ENCODE data around the gene PCDHB7. TPM values are rescaled to one million over a fixed set of nuclear protein-coding genes. Genes with fewer than 3 reads are reported as not detected.
"Not testable (repeated sequence)": the region's sequence is repeated elsewhere in the genome, so short reads cannot be mapped to it uniquely, and the experiment has no call there.

Gene PCDHB7
- total and polyA plus RNA-seq, 12 donors = 0.32 to 2.9 (median 1.1) TPM

DNA sequence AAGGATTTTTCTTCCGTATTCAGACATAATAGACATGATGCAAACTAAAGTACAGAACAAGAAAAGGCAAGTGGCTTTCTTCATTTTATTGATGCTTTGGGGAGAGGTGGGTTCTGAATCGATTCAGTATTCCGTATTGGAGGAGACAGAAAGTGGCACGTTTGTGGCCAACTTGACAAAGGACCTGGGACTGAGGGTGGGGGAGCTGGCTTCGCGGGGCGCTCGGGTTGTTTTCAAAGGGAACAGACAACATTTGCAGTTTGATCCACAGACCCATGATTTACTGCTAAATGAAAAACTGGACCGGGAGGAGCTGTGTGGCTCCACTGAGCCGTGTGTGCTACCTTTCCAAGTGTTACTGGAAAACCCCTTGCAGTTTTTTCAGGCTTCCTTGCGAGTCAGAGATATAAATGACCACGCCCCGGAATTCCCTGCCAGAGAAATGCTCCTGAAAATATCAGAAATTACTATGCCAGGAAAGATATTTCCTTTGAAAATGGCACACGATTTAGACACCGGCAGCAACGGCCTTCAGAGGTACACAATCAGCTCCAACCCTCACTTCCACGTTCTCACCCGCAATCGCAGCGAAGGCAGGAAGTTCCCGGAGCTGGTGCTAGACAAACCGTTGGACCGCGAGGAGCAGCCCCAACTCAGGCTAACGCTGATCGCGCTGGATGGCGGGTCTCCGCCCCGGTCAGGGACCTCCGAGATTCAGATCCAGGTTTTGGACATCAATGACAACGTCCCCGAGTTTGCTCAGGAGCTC is 22.0 kb upstream of the PCDHB7 start:
- no peaks in the 10 kb centered on the region for H3K4me1 ChIP-seq (replicated peaks in 1 of 2)
- WGBS, 4 donors = 34 to 63% (median 45%) methylated on average over 22 to 33 of the region's 33 CpGs
- no peaks in the 10 kb centered on the region for H3K27me3 ChIP-seq
- intact Hi-C loops (cut with DNase I) = no loop called here
- H3K27ac ChIP-seq = no peak overlapping the region
- no peaks in the 10 kb centered on the region for H3K36me3 ChIP-seq (replicated peaks in 1 of 2)
- H3K4me3 ChIP-seq = no peak overlapping the region
- peaks cover 0 to 16% (median 10%) of the 10 kb centered on the region in 3 donors for H3K9me3 ChIP-seq (replicated peaks in 1 of 3)
- no peak for DNase-seq
- no peak for TF ChIP-seq POLR2A (IDR thresholded peaks at IDR 0.05)
- TF ChIP-seq, protein P1, sequence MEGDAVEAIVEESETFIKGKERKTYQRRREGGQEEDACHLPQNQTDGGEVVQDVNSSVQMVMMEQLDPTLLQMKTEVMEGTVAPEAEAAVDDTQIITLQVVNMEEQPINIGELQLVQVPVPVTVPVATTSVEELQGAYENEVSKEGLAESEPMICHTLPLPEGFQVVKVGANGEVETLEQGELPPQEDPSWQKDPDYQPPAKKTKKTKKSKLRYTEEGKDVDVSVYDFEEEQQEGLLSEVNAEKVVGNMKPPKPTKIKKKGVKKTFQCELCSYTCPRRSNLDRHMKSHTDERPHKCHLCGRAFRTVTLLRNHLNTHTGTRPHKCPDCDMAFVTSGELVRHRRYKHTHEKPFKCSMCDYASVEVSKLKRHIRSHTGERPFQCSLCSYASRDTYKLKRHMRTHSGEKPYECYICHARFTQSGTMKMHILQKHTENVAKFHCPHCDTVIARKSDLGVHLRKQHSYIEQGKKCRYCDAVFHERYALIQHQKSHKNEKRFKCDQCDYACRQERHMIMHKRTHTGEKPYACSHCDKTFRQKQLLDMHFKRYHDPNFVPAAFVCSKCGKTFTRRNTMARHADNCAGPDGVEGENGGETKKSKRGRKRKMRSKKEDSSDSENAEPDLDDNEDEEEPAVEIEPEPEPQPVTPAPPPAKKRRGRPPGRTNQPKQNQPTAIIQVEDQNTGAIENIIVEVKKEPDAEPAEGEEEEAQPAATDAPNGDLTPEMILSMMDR (IDR thresholded peaks at IDR 0.05) = no peak

DNA sequence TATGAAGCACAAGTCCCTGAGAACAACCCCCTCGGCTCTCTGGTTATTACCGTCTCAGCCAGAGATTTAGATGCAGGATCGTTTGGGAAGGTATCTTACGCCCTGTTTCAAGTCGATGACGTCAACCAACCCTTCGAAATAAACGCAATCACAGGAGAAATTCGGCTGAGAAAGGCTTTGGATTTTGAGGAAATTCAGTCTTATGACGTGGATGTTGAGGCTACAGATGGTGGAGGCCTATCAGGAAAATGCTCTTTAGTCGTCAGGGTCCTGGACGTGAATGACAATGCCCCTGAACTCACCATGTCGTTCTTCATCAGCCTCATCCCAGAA is 21.5 kb upstream of the PCDHB7 start:
- 22 to 49% (median 38%) methylated on average over 12 to 13 of the region's 13 CpGs for WGBS, 4 donors
- DNase-seq = no peak
- Histone ChIP-seq H3K27me3 (no peaks in the 10 kb centered on the region), H3K4me1 (replicated peaks in 1 of 2) (no peaks in the 10 kb centered on the region), H3K36me3 (replicated peaks in 1 of 2) (no peaks in the 10 kb centered on the region), H3K9me3 (replicated peaks in 1 of 3) (peaks cover 0 to 16% (median 10%) of the 10 kb centered on the region in 3 donors), H3K4me3 (no peak overlapping the region), H3K27ac (no peak overlapping the region)
- intact Hi-C loops (cut with DNase I) = no loop called here
- no peak for TF ChIP-seq POLR2A (IDR thresholded peaks at IDR 0.05)
- TF ChIP-seq, protein P1 (IDR thresholded peaks at IDR 0.05) = no peak

DNA sequence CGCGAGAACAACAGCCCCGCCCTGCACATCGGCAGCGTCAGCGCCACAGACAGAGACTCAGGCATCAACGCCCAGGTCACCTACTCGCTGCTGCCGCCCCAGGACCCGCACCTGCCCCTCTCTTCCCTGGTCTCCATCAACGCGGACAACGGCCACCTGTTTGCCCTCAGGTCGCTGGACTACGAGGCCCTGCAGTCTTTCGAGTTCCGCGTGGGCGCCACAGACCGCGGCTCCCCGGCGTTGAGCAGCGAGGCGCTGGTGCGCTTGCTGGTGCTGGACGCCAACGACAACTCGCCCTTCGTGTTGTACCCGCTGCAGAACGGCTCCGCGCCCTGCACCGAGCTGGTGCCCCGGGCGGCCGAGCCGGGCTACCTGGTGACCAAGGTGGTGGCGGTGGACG is 20.8 kb upstream of the PCDHB7 start:
- WGBS, 4 donors = 27 to 50% (median 39%) methylated on average over 17 to 36 of the region's 41 CpGs
- H3K4me1 ChIP-seq (replicated peaks in 1 of 2); H3K27ac ChIP-seq; DNase-seq; H3K36me3 ChIP-seq (replicated peaks in 1 of 2); intact Hi-C loops (cut with DNase I); H3K4me3 ChIP-seq; H3K27me3 ChIP-seq: not testable (repeated sequence)
- H3K9me3 ChIP-seq (replicated peaks in 1 of 3) = peaks cover 0 to 11% (median 10%) of the 10 kb centered on the region in 3 donors

DNA sequence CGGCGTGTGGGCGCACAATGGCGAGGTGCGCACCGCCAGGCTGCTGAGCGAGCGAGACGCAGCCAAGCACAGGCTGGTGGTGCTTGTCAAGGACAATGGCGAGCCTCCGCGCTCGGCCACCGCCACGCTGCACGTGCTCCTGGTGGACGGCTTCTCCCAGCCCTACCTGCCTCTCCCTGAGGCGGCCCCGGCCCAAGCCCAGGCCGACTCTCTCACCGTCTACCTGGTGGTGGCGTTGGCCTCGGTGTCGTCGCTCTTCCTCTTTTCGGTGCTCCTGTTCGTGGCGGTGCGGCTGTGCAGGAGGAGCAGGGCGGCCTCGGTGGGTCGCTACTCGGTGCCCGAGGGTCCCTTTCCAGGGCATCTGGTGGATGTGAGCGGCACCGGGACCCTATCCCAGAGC is 20.3 kb upstream of the PCDHB7 start:
- H3K4me1 ChIP-seq (replicated peaks in 1 of 2); H3K27me3 ChIP-seq; H3K36me3 ChIP-seq (replicated peaks in 1 of 2); DNase-seq; H3K9me3 ChIP-seq (replicated peaks in 1 of 3); H3K4me3 ChIP-seq; H3K27ac ChIP-seq; intact Hi-C loops (cut with DNase I): not testable (repeated sequence)
- 19 to 53% (median 32%) methylated on average over 14 to 36 of the region's 36 CpGs for WGBS, 4 donors

DNA sequence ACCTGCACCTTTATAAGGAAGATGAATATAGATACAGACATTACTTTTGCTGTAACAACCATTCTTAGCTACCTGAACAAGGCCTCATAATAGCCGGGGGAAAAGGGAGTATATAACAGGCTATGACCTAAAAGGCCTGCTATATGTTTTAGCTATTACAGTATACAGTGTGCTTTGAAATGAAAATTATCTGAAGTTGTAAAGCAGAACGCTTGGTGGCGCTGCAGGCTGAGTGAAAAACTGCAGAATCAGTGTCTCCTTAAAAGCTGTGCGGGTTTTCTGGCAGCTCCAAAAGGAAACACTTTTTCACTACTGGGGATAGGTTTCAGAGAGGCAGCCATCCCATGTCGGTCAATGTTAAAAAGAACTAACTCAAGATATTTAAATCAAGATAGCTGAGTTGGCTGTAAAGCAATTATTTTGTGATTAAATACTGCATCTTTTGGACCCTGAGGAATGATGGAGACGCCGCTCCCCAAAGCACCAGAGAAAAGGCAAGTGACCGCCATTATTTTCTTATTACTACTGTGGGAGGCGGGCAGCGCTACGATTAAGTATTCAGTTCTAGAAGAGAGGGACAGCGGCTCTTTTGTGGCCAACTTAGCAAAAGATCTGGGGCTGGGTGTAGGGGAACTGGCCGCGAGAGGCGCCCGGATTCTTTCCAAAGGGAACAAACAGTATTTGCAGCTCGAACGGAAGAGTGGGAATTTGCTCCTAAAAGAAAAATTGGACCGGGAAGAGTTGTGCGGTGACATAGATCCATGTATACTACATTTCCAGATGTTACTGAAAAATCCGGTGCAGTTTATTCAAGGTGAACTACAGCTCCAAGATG is 16.7 kb upstream of the PCDHB7 start:
- TF ChIP-seq POLR2A (IDR thresholded peaks at IDR 0.05) = no peak
- TF ChIP-seq, protein P1 (IDR thresholded peaks at IDR 0.05) = no peak
- Histone ChIP-seq H3K4me1 (replicated peaks in 1 of 2) (no peaks in the 10 kb centered on the region), H3K36me3 (replicated peaks in 1 of 2) (no peaks in the 10 kb centered on the region), H3K4me3 (no peak overlapping the region), H3K27me3 (peaks cover 5% of the 10 kb centered on the region), H3K27ac (no peak overlapping the region), H3K9me3 (replicated peaks in 1 of 3) (peaks cover 0 to 7% (median 7%) of the 10 kb centered on the region in 3 donors)
- no peak for DNase-seq
- 22 to 46% (median 33%) methylated on average over 21 of the region's 21 CpGs for WGBS, 4 donors
- intact Hi-C loops (cut with DNase I) = no loop called here

DNA sequence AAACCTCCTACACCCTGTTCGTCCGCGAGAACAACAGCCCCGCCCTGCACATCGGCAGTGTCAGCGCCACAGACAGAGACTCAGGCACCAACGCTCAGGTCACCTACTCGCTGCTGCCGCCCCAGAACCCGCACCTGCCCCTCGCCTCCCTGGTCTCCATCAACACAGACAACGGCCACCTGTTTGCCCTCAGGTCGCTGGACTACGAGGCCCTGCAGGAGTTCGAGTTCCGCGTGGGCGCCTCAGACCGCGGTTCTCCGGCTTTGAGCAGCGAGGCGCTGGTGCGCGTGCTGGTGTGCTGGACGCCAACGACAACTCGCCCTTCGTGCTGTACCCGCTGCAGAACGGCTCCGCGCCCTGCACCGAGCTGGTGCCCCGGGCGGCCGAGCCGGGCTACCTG is 15.1 kb upstream of the PCDHB7 start:
- intact Hi-C loops (cut with DNase I); H3K27me3 ChIP-seq; H3K4me3 ChIP-seq; H3K9me3 ChIP-seq (replicated peaks in 1 of 3); H3K36me3 ChIP-seq (replicated peaks in 1 of 2); DNase-seq; H3K4me1 ChIP-seq (replicated peaks in 1 of 2); H3K27ac ChIP-seq: not testable (repeated sequence)
- 21 to 55% (median 43%) methylated on average over 19 to 38 of the region's 38 CpGs for WGBS, 4 donors

DNA sequence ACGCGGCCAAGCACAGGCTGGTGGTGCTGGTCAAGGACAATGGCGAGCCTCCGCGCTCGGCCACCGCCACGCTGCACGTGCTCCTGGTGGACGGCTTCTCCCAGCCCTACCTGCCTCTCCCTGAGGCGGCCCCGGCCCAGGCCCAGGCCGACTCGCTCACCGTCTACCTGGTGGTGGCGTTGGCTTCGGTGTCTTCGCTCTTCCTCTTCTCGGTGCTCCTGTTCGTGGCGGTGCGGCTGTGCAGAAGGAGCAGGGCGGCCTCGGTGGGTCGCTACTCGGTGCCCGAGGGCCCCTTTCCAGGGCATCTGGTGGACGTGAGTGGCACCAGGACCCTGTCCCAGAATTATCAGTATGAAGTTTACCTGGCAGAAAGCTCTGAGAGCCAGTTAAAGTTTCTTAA is 14.5 kb upstream of the PCDHB7 start:
- DNase-seq; H3K4me3 ChIP-seq; H3K27me3 ChIP-seq; H3K27ac ChIP-seq; H3K36me3 ChIP-seq (replicated peaks in 1 of 2); intact Hi-C loops (cut with DNase I); H3K4me1 ChIP-seq (replicated peaks in 1 of 2); H3K9me3 ChIP-seq (replicated peaks in 1 of 3): not testable (repeated sequence)
- 14 to 47% (median 32%) methylated on average over 7 to 18 of the region's 28 CpGs for WGBS, 4 donors

Data from adrenal gland (tissue), 12 donors.